HEK293 (cell line): ENCODE measurements around the gene GJA1.

Experiments
- PRDM1 ChIP-seq: fragments of 450-650 bp; formaldehyde crosslinking; IDR thresholded peaks from 2 replicates; pipeline ENCODE4; 2016; ENCODE audit warnings: missing biosample characterization, missing genetic modification characterization
- REPIN1 ChIP-seq: fragments of 450-650 bp; formaldehyde crosslinking; IDR thresholded peaks from 2 replicates; pipeline ENCODE4 v1.5.1; 2017; ENCODE audit warnings: missing biosample characterization, missing genetic modification characterization, low read depth
- SETDB1 ChIP-seq: IDR thresholded peaks from one replicate; pipeline ENCODE4 v1.6.1; 2017; ENCODE audit warnings: mild to moderate bottlenecking, low read length, moderate library complexity, mixed read lengths; ENCODE audit not compliant: insufficient read length
- SP2 ChIP-seq: fragments of 450-650 bp; formaldehyde crosslinking; IDR thresholded peaks from 2 replicates; pipeline ENCODE4 v1.5.1; 2016; ENCODE audit warnings: missing biosample characterization, missing genetic modification characterization
- ZBTB21 ChIP-seq: fragments of 450-650 bp; formaldehyde crosslinking; IDR thresholded peaks from 2 replicates; pipeline ENCODE4 v1.5.1; 2017; ENCODE audit warnings: missing biosample characterization, missing genetic modification characterization
- ZBTB7A ChIP-seq: fragments of 450-650 bp; formaldehyde crosslinking; IDR thresholded peaks from 2 replicates; pipeline ENCODE4 v1.5.1; 2016; ENCODE audit warnings: low read depth, missing biosample characterization, missing genetic modification characterization
- ZFP37 ChIP-seq: fragments of 450-650 bp; formaldehyde crosslinking; IDR thresholded peaks from 2 replicates; pipeline ENCODE4 v1.5.1; 2016; ENCODE audit warnings: missing biosample characterization, missing genetic modification characterization
- ZNF10 ChIP-seq: fragments of 450-650 bp; formaldehyde crosslinking; IDR thresholded peaks from 2 replicates; pipeline ENCODE4 v1.5.1; 2017; ENCODE audit warnings: missing biosample characterization, missing genetic modification characterization
- ZNF140 ChIP-seq: fragments of 450-650 bp; formaldehyde crosslinking; IDR thresholded peaks from 2 replicates; pipeline ENCODE4 v1.5.1; 2016; ENCODE audit warnings: missing biosample characterization, missing genetic modification characterization
- ZNF16 ChIP-seq: fragments of 450-650 bp; formaldehyde crosslinking; IDR thresholded peaks from 2 replicates; pipeline ENCODE4 v1.5.1; 2016; ENCODE audit warnings: low read depth, missing biosample characterization, missing genetic modification characterization
- ZNF292 ChIP-seq: fragments of 450-650 bp; formaldehyde crosslinking; IDR thresholded peaks from 2 replicates; pipeline ENCODE4 v1.5.1; 2016; ENCODE audit warnings: low read depth, missing biosample characterization, missing genetic modification characterization, borderline replicate concordance
- ZNF324 ChIP-seq: fragments of 450-650 bp; formaldehyde crosslinking; IDR thresholded peaks from 2 replicates; pipeline ENCODE4 v1.5.1; 2016; ENCODE audit warnings: missing biosample characterization, missing genetic modification characterization
- ZNF394 ChIP-seq: fragments of 450-650 bp; formaldehyde crosslinking; IDR thresholded peaks from 2 replicates; pipeline ENCODE4 v1.5.1; 2016; ENCODE audit warnings: missing biosample characterization, missing genetic modification characterization, mild to moderate bottlenecking, moderate library complexity, borderline replicate concordance
- ZNF560 ChIP-seq: fragments of 450-650 bp; formaldehyde crosslinking; IDR thresholded peaks from 2 replicates; pipeline ENCODE4 v1.5.1; 2017; ENCODE audit warnings: missing biosample characterization, missing genetic modification characterization, borderline replicate concordance
- ZNF621 ChIP-seq: fragments of 450-650 bp; formaldehyde crosslinking; IDR thresholded peaks from 2 replicates; pipeline ENCODE4 v1.5.1; 2017; ENCODE audit warnings: missing biosample characterization, missing genetic modification characterization
- ZNF626 ChIP-seq: fragments of 450-650 bp; sonication (Bioruptor Pico); formaldehyde crosslinking; IDR thresholded peaks from 2 replicates; pipeline ENCODE4 v1.5.1; 2018; ENCODE audit warnings: missing biosample characterization, missing genetic modification characterization, inconsistent platforms
- ZNF629 ChIP-seq: fragments of 450-650 bp; formaldehyde crosslinking; IDR thresholded peaks from 2 replicates; pipeline ENCODE4 v1.5.1; 2017; ENCODE audit warnings: missing biosample characterization, missing genetic modification characterization
- ZNF768 ChIP-seq: fragments of 450-650 bp; formaldehyde crosslinking; IDR thresholded peaks from 2 replicates; pipeline ENCODE4 v1.5.1; 2018; ENCODE audit warnings: missing biosample characterization, mild to moderate bottlenecking, missing genetic modification characterization
- ZNF776 ChIP-seq: fragments of 450-650 bp; formaldehyde crosslinking; IDR thresholded peaks from 2 replicates; pipeline ENCODE4 v1.5.0; 2017; ENCODE audit warnings: missing biosample characterization, missing genetic modification characterization, borderline replicate concordance
- ZNF785 ChIP-seq: fragments of 450-650 bp; formaldehyde crosslinking; IDR thresholded peaks from 2 replicates; pipeline ENCODE4 v1.5.1; 2016; ENCODE audit warnings: missing biosample characterization, missing genetic modification characterization
- ZSCAN23 ChIP-seq: fragments of 450-650 bp; formaldehyde crosslinking; IDR thresholded peaks from 2 replicates; pipeline ENCODE4 v1.5.1; 2016; ENCODE audit warnings: missing biosample characterization, missing genetic modification characterization
- TF ChIP-seq, protein P1 (sequence below): fragments of 450-650 bp; formaldehyde crosslinking; IDR thresholded peaks from 2 replicates; pipeline ENCODE4 v1.5.1; 2017; ENCODE audit warnings: missing biosample characterization, missing genetic modification characterization
- TF ChIP-seq, protein P2 (sequence below): fragments of 450-650 bp; formaldehyde crosslinking; IDR thresholded peaks from 2 replicates; pipeline ENCODE4 v1.5.1; 2016; ENCODE audit warnings: missing biosample characterization, missing genetic modification characterization
- TF ChIP-seq, protein P3 (sequence below): IDR thresholded peaks from 2 replicates; pipeline ENCODE4 v1.6.1; 2011; ENCODE audit warnings: mild to moderate bottlenecking, low read depth, low read length, borderline replicate concordance
- TF ChIP-seq, protein P4 (sequence below): fragments of 450-650 bp; formaldehyde crosslinking; IDR thresholded peaks from 2 replicates; pipeline ENCODE4 v1.5.0; 2017; ENCODE audit warnings: missing biosample characterization, missing genetic modification characterization, borderline replicate concordance

GJA1 gene

DNA sequence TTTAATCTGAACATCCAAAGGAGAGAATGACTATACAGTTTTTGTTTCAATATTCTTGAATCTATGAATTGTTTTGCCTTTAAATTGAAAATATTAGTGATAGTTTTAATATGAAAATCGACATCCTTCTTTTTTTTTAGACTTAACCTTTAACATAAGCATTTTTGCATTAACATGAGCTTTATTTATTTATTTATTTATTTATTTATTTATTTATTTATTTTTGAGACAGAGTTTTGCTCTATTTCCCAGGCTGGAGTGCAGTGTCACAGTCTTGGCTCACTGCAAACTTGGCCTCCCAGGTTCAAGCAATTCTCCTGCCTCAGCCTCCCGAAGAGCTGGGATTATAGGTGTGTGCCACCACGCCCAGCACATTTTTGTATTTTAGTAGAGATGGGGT, 27.6 kb downstream of the GJA1 start (continued):
- TF ChIP-seq PRDM1, result no peak
- TF ChIP-seq ZNF785 (tag by site-specific recombination), result no peak
- no peak for TF ChIP-seq ZNF776 (tag by site-specific recombination)
- no peak for TF ChIP-seq SETDB1
- TF ChIP-seq, protein P1, sequence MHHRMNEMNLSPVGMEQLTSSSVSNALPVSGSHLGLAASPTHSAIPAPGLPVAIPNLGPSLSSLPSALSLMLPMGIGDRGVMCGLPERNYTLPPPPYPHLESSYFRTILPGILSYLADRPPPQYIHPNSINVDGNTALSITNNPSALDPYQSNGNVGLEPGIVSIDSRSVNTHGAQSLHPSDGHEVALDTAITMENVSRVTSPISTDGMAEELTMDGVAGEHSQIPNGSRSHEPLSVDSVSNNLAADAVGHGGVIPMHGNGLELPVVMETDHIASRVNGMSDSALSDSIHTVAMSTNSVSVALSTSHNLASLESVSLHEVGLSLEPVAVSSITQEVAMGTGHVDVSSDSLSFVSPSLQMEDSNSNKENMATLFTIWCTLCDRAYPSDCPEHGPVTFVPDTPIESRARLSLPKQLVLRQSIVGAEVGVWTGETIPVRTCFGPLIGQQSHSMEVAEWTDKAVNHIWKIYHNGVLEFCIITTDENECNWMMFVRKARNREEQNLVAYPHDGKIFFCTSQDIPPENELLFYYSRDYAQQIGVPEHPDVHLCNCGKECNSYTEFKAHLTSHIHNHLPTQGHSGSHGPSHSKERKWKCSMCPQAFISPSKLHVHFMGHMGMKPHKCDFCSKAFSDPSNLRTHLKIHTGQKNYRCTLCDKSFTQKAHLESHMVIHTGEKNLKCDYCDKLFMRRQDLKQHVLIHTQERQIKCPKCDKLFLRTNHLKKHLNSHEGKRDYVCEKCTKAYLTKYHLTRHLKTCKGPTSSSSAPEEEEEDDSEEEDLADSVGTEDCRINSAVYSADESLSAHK (tag by site-specific recombination), result no peak
- peak; percentile 82 for TF ChIP-seq ZNF140 (tag by site-specific recombination)
- TF ChIP-seq ZNF292 (tag by site-specific recombination), result 0 out of 2 replicates have a peak, but pooled peaks have one; percentile 55
- TF ChIP-seq, protein P2, sequence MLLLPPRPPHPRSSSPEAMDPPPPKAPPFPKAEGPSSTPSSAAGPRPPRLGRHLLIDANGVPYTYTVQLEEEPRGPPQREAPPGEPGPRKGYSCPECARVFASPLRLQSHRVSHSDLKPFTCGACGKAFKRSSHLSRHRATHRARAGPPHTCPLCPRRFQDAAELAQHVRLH (tag by site-specific recombination), result 0 out of 2 replicates have a peak, but pooled peaks have one; percentile 20
- TF ChIP-seq, protein P3, sequence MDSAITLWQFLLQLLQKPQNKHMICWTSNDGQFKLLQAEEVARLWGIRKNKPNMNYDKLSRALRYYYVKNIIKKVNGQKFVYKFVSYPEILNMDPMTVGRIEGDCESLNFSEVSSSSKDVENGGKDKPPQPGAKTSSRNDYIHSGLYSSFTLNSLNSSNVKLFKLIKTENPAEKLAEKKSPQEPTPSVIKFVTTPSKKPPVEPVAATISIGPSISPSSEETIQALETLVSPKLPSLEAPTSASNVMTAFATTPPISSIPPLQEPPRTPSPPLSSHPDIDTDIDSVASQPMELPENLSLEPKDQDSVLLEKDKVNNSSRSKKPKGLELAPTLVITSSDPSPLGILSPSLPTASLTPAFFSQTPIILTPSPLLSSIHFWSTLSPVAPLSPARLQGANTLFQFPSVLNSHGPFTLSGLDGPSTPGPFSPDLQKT, result no peak
- TF ChIP-seq REPIN1 (tag by site-specific recombination), result no peak
- no peak for TF ChIP-seq SP2 (tag by site-specific recombination)
- TF ChIP-seq ZNF629 (tag by site-specific recombination), result peak; percentile 51; the same call in 1 of the 2 replicates
- no peak for TF ChIP-seq ZNF10
- TF ChIP-seq ZNF768 (tag by site-specific recombination), result no peak
- peak; percentile 90; the same call in 1 of the 2 replicates for TF ChIP-seq ZNF394 (tag by site-specific recombination)
- no peak for TF ChIP-seq ZNF16 (tag by site-specific recombination)
- TF ChIP-seq ZNF560 (tag by site-specific recombination), result peak; percentile 78
- TF ChIP-seq, protein P4, sequence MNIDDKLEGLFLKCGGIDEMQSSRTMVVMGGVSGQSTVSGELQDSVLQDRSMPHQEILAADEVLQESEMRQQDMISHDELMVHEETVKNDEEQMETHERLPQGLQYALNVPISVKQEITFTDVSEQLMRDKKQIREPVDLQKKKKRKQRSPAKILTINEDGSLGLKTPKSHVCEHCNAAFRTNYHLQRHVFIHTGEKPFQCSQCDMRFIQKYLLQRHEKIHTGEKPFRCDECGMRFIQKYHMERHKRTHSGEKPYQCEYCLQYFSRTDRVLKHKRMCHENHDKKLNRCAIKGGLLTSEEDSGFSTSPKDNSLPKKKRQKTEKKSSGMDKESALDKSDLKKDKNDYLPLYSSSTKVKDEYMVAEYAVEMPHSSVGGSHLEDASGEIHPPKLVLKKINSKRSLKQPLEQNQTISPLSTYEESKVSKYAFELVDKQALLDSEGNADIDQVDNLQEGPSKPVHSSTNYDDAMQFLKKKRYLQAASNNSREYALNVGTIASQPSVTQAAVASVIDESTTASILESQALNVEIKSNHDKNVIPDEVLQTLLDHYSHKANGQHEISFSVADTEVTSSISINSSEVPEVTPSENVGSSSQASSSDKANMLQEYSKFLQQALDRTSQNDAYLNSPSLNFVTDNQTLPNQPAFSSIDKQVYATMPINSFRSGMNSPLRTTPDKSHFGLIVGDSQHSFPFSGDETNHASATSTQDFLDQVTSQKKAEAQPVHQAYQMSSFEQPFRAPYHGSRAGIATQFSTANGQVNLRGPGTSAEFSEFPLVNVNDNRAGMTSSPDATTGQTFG (tag by site-specific recombination), result no peak
- no peak for TF ChIP-seq ZBTB7A (tag by site-specific recombination)
- no peak for TF ChIP-seq ZNF621
- no peak for TF ChIP-seq ZNF324 (tag by site-specific recombination)
- TF ChIP-seq ZSCAN23 (tag by site-specific recombination), result no peak
- no peak for TF ChIP-seq ZFP37
- peak; percentile 16; the same call in 1 of the 2 replicates for TF ChIP-seq ZBTB21 (tag by site-specific recombination)
- TF ChIP-seq ZNF626, result no peak
